SK-N-SH (cell line): Measurements from ENCODE around the gene CYP27C1.

ENCODE experiments used
- EZH2phosphoT487 ChIP-seq: fragments of 200-600 bp; sonication (generic); IDR thresholded peaks from 2 replicates; pipeline ENCODE4 v1.6.1; 2017; ENCODE audit warnings: low read depth, mixed run types, mild to moderate bottlenecking, antibody characterized with exemption, moderate library complexity, borderline replicate concordance
- FOSL2 ChIP-seq: IDR thresholded peaks from 2 replicates; pipeline ENCODE4 v1.4.0; 2012; ENCODE audit warnings: low read depth, mild to moderate bottlenecking, moderate library complexity, borderline replicate concordance
- GABPA ChIP-seq: IDR thresholded peaks from 2 replicates; pipeline ENCODE4 v1.4.0; 2012; ENCODE audit warnings: low read depth, mild to moderate bottlenecking
- MXI1 ChIP-seq: IDR thresholded peaks from 2 replicates; pipeline ENCODE4 v1.6.1; 2012; ENCODE audit warnings: mild to moderate bottlenecking, low read depth, low read length, improper control_type of control experiment
- NRF1 ChIP-seq: IDR thresholded peaks from 2 replicates; pipeline ENCODE4 v1.6.1; 2012; ENCODE audit warnings: low read depth, mild to moderate bottlenecking, low read length
- RAD21 ChIP-seq: IDR thresholded peaks from 2 replicates; pipeline ENCODE4 v1.6.1; 2012; ENCODE audit warnings: mild to moderate bottlenecking, low read length
- RXRA ChIP-seq: IDR thresholded peaks from 2 replicates; pipeline ENCODE4 v1.4.0; 2012; ENCODE audit warnings: low read depth, mild to moderate bottlenecking, borderline replicate concordance
- SIN3A ChIP-seq: IDR thresholded peaks from 2 replicates; pipeline ENCODE4 v1.6.1; 2012; ENCODE audit warnings: low read depth, mild to moderate bottlenecking, low read length, moderate library complexity, borderline replicate concordance
- SMC3 ChIP-seq: IDR thresholded peaks from 2 replicates; pipeline ENCODE4 v1.6.1; 2012; ENCODE audit warnings: low read depth, low read length, improper control_type of control experiment
- TEAD4 ChIP-seq: IDR thresholded peaks from 2 replicates; pipeline ENCODE4 v1.4.0; 2012; ENCODE audit warnings: mild to moderate bottlenecking, borderline replicate concordance; ENCODE audit not compliant: insufficient read depth
- TF ChIP-seq, protein P1 (sequence below): fragments of 150-350 bp; IDR thresholded peaks from 2 replicates; pipeline ENCODE4 v1.6.1; 2017; ENCODE audit warnings: antibody characterized with exemption, low read length, low read depth, borderline replicate concordance
- TF ChIP-seq, protein P2 (sequence below): fragments of 200-600 bp; sonication (generic); IDR thresholded peaks from 2 replicates; pipeline ENCODE4 v1.6.1; 2017; ENCODE audit warnings: antibody characterized with exemption, mild to moderate bottlenecking, moderate library complexity
- TF ChIP-seq, protein P3 (sequence below): IDR thresholded peaks from 2 replicates; pipeline ENCODE4 v1.6.1; 2012; ENCODE audit warnings: mild to moderate bottlenecking, low read depth, low read length, moderate library complexity
- TF ChIP-seq, protein P4 (sequence below): IDR thresholded peaks from 2 replicates; pipeline ENCODE4 v1.4.0; 2012; ENCODE audit warnings: low read depth, borderline replicate concordance

DNA sequence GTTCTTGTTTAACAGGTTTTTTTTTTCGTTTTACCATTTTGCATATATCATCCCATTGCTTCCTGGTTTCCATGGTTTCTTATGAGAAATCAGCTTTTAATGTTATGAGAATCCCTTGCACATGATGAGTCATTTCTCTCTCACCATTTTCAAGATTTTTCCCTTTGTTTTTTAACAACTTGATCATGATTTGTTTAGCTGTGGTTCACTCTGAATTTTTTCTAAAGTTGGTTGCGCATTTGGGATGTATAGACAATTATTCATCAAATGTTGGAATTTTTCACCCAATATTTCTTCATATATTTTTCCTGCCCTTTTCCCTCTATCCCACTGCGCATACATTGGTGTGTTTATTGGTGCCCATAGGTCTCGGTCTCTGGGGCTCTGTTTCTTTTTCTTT is 70.7 kb downstream of the CYP27C1 start:
- TF ChIP-seq SIN3A (no peak), TEAD4 (no peak), MXI1 (no peak), GABPA (no peak), RXRA (no peak), NRF1 (no peak), SMC3 (no peak), EZH2phosphoT487 (no peak), RAD21 (no peak), FOSL2 (peak; percentile 75)
- TF ChIP-seq, protein P1, sequence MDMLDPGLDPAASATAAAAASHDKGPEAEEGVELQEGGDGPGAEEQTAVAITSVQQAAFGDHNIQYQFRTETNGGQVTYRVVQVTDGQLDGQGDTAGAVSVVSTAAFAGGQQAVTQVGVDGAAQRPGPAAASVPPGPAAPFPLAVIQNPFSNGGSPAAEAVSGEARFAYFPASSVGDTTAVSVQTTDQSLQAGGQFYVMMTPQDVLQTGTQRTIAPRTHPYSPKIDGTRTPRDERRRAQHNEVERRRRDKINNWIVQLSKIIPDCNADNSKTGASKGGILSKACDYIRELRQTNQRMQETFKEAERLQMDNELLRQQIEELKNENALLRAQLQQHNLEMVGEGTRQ = no peak
- TF ChIP-seq, protein P2, sequence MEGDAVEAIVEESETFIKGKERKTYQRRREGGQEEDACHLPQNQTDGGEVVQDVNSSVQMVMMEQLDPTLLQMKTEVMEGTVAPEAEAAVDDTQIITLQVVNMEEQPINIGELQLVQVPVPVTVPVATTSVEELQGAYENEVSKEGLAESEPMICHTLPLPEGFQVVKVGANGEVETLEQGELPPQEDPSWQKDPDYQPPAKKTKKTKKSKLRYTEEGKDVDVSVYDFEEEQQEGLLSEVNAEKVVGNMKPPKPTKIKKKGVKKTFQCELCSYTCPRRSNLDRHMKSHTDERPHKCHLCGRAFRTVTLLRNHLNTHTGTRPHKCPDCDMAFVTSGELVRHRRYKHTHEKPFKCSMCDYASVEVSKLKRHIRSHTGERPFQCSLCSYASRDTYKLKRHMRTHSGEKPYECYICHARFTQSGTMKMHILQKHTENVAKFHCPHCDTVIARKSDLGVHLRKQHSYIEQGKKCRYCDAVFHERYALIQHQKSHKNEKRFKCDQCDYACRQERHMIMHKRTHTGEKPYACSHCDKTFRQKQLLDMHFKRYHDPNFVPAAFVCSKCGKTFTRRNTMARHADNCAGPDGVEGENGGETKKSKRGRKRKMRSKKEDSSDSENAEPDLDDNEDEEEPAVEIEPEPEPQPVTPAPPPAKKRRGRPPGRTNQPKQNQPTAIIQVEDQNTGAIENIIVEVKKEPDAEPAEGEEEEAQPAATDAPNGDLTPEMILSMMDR = no peak
- TF ChIP-seq, protein P3, sequence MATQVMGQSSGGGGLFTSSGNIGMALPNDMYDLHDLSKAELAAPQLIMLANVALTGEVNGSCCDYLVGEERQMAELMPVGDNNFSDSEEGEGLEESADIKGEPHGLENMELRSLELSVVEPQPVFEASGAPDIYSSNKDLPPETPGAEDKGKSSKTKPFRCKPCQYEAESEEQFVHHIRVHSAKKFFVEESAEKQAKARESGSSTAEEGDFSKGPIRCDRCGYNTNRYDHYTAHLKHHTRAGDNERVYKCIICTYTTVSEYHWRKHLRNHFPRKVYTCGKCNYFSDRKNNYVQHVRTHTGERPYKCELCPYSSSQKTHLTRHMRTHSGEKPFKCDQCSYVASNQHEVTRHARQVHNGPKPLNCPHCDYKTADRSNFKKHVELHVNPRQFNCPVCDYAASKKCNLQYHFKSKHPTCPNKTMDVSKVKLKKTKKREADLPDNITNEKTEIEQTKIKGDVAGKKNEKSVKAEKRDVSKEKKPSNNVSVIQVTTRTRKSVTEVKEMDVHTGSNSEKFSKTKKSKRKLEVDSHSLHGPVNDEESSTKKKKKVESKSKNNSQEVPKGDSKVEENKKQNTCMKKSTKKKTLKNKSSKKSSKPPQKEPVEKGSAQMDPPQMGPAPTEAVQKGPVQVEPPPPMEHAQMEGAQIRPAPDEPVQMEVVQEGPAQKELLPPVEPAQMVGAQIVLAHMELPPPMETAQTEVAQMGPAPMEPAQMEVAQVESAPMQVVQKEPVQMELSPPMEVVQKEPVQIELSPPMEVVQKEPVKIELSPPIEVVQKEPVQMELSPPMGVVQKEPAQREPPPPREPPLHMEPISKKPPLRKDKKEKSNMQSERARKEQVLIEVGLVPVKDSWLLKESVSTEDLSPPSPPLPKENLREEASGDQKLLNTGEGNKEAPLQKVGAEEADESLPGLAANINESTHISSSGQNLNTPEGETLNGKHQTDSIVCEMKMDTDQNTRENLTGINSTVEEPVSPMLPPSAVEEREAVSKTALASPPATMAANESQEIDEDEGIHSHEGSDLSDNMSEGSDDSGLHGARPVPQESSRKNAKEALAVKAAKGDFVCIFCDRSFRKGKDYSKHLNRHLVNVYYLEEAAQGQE = no peak
- TF ChIP-seq, protein P4, sequence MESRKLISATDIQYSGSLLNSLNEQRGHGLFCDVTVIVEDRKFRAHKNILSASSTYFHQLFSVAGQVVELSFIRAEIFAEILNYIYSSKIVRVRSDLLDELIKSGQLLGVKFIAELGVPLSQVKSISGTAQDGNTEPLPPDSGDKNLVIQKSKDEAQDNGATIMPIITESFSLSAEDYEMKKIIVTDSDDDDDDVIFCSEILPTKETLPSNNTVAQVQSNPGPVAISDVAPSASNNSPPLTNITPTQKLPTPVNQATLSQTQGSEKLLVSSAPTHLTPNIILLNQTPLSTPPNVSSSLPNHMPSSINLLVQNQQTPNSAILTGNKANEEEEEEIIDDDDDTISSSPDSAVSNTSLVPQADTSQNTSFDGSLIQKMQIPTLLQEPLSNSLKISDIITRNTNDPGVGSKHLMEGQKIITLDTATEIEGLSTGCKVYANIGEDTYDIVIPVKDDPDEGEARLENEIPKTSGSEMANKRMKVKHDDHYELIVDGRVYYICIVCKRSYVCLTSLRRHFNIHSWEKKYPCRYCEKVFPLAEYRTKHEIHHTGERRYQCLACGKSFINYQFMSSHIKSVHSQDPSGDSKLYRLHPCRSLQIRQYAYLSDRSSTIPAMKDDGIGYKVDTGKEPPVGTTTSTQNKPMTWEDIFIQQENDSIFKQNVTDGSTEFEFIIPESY = no peak
